Motor neuron (in vitro differentiated cells): ENCODE results near the gene MCCC1. TPM values are rescaled to one million over a fixed set of nuclear protein-coding genes. Genes with fewer than 3 reads are reported as not detected.

ENCODE experiments used
- ATAC-seq, 8 experiments: fragments of 200-7000 bp; cut with Tn5 transposase; replicated peaks in 6 of 8; 2 replicates each; pipeline ENCODE4 v1.8.0; 2021; ENCODE audit warnings: mild to moderate bottlenecking in 8 of 8, moderate library complexity in 8 of 8
- H3K27ac ChIP-seq, 2 donors: fragments of 250-450 bp; sonication (Bioruptor Pico); 2 replicates each; pipeline ENCODE4 v1.9.0; 2021; ENCODE audit warnings: antibody characterized with exemption in 2 of 2, mild to moderate bottlenecking in 2 of 2, moderate library complexity in 1 of 2
- H3K4me1 ChIP-seq, 2 donors: fragments of 250-450 bp; sonication (Bioruptor Pico); replicated peaks in 1 of 2; 2 replicates each; pipeline ENCODE4 v1.6.1; 2021; ENCODE audit warnings: antibody characterized with exemption in 2 of 2, mild to moderate bottlenecking in 2 of 2, moderate library complexity in 1 of 2
- H3K4me3 ChIP-seq, 5 donors: fragments of 250-450 bp; sonication (Bioruptor Pico); 2 replicates each; pipeline ENCODE4 v1.9.0; 2021; ENCODE audit warnings: antibody characterized with exemption in 5 of 5, mild to moderate bottlenecking in 5 of 5, moderate library complexity in 4 of 5
- WGBS, 10 experiments: fragments of 450-650 bp; shearing (Covaris generic); methylation state at CpG; one replicate each; pipeline ENCODE4 v1.0.0; 2022; 5-methylcytosine and 5-hydroxymethylcytosine counted together
- in situ Hi-C, 9 experiments: fragments of 400-800 bp; cut with MboI; loops; one replicate each; pipeline ENCODE4 v1.15.0; 2021; ENCODE audit warnings: low sequenced_read_pairs in 9 of 9, low pct_unique_long_range_greater_than_20kb in 2 of 9; ENCODE audit not compliant: unreplicated experiment in 9 of 9
- total RNA-seq, 8 experiments: library from RNA; unstranded; fragments of 300-600 nt; gene quantifications; 2 replicates each; pipeline versions ENCODE4 v1.2.3 to v1.2.4, GENCODE V29; 2022

Gene MCCC1
- total RNA-seq, 8 experiments from 2014 or later: 10.6 to 39.9 (median 16.6) TPM

- Histone ChIP-seq H3K27ac (peak overlapping the region in 1 of 2 donors; percentile 36), H3K4me3 (peak overlapping the region; percentile 61 to 95 (median 75)), H3K4me1 (peaks cover 5% of the 10 kb centered on the region in 2 donors)
- in situ Hi-C loops: loop anchor here in 2 of 9 experiments (25.0 kb wide), 1 partner anchor 287 kb away; no protein-coding TSS in a partner anchor
- WGBS, 10 experiments: 0 to 13% (median 0%) methylated on average over 1 of the region's 1 CpG; no CpG with 5 or more reads in 5 of the 10 experiments
- no peak for ATAC-seq
These were observed 525 bp upstream of the MCCC1 start for GRCh38 chr3:183099838-183100204.

DNA sequence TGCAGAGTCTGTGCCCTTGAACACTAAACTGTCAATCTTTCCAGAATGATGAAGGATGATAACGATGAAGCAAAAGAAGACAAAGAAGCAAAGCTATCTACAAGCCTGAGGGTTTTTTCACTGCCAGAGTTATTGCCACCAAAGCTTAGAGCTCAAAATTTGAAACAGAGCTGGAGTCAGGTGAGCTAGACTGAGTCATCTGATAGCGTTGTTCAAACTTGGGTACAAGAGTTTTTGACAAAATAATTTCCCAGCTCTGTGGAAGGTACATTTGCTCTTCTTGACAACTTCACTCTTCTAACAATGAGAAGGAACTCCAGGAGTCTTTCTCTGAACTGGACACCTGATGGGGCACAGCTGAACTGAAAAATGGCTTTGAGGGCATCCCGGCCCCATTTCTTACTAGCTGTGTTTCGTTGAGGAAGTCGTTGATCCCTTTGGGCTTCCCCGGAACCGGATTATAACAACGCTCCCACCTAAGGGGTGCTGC is 715 bp downstream of the MCCC1 start:
- in situ Hi-C loops: no loop called here
- Histone ChIP-seq H3K4me1 (peaks cover 5% of the 10 kb centered on the region in 2 donors), H3K27ac (peak overlapping the region; percentile 33 to 66), H3K4me3 (peak overlapping the region; percentile 61 to 95 (median 75))
- no peak for ATAC-seq
- 0 to 37% (median 7%) methylated on average over 1 to 8 of the region's 8 CpGs; no CpG with 5 or more reads in 2 of the 10 experiments for WGBS, 10 experiments

- no peak for ATAC-seq
- Histone ChIP-seq H3K4me3 (no peak overlapping the region), H3K4me1 (peaks cover 5% of the 10 kb centered on the region in 2 donors), H3K27ac (no peak overlapping the region)
- WGBS, 10 experiments: 84 to 100% (median 100%) methylated on average over 1 to 3 of the region's 4 CpGs; no CpG with 5 or more reads in 2 of the 10 experiments
- in situ Hi-C loops: no loop called here
These were observed 4.6 kb downstream of the MCCC1 start for GRCh38 chr3:183094711-183095110.

- ATAC-seq: no peak
- Histone ChIP-seq H3K27ac (no peak overlapping the region), H3K4me1 (no peaks in the 10 kb centered on the region), H3K4me3 (no peak overlapping the region)
- in situ Hi-C loops: no loop called here
- 91 to 100% (median 94%) methylated on average over 4 to 8 of the region's 8 CpGs; no CpG with 5 or more reads in 1 of the 10 experiments for WGBS, 10 experiments
These were observed 7.0 kb downstream of the MCCC1 start for GRCh38 chr3:183092256-183092655.

DNA sequence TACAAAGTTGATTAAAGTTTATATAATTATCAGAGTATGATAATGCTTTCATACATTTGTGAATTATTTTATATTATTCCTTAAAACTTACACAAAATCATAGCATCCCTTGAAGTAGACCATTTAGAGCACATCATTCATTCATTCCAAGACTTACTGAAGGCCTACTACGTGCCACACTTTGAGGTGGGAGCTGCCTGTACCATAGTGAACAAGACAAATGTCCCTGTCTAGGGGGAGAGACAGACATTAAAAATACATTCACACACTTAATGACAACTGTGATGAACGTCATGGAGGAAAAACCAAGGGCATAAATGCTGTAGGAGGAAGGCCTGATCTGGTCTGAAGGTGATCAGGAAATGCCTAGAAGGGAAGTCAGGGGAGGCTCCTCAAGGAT is 12.1 kb downstream of the MCCC1 start:
- H3K4me3 ChIP-seq: no peak overlapping the region
- in situ Hi-C loops: no loop called here
- no peak overlapping the region for H3K27ac ChIP-seq
- WGBS, 10 experiments: 57 to 92% (median 84%) methylated on average over 1 to 2 of the region's 2 CpGs; no CpG with 5 or more reads in 1 of the 10 experiments
- no peaks in the 10 kb centered on the region for H3K4me1 ChIP-seq
- no peak for ATAC-seq

DNA sequence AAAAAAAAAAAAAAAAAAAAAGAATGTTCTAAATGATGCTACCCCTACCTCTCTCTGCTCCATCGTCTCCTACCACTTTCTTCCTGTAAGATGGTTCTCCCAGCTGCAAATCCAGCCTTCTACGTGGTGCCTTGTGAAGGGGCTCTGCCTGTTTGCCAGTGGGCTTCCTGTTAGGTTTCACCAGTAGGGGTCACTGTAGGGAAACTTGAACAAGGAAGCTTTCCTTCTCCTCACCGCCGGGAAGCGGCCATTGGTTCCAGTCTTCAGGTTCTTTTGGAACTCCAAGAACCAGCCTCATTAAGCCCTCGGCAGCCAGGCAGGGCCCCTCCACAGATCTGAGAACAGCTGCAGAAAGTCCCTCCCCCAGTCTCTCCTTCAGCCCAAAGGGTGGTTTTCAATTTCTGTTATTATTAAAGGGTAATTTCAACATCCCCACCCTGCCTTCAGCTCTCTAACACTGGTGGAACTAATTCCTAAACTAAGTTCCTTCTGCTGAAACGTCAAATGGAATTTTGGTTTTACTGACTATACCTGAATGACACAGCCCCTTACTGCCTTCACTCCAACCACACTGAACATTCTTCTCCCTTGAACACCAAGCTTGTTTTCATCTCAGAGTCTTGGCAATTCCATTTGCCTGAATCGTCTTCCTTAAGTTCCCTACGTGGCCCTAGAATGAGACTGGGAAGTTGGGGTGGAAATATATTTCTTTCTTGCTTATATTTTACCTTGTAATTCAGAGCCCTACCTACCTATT is 13.5 kb downstream of the MCCC1 start:
- no peak for ATAC-seq
- Histone ChIP-seq H3K4me3 (no peak overlapping the region), H3K27ac (no peak overlapping the region), H3K4me1 (no peaks in the 10 kb centered on the region)
- in situ Hi-C loops: no loop called here
- 50 to 100% (median 83%) methylated on average over 1 to 9 of the region's 9 CpGs; no CpG with 5 or more reads in 2 of the 10 experiments for WGBS, 10 experiments

- ATAC-seq: no peak
- Histone ChIP-seq H3K4me3 (no peak overlapping the region), H3K27ac (no peak overlapping the region), H3K4me1 (no peaks in the 10 kb centered on the region)
- in situ Hi-C loops: no loop called here
- 74 to 100% (median 98%) methylated on average over 1 to 9 of the region's 9 CpGs; no CpG with 5 or more reads in 2 of the 10 experiments for WGBS, 10 experiments
These were observed 16.9 kb downstream of the MCCC1 start for GRCh38 chr3:183082355-183082915.

- ATAC-seq: no peak
- H3K4me1 ChIP-seq: no peaks in the 10 kb centered on the region
- H3K4me3 ChIP-seq: no peak overlapping the region
- 70 to 100% (median 100%) methylated on average over 1 to 6 of the region's 6 CpGs; no CpG with 5 or more reads in 1 of the 10 experiments for WGBS, 10 experiments
- H3K27ac ChIP-seq: no peak overlapping the region
- in situ Hi-C loops: no loop called here
These were observed 17.7 kb downstream of the MCCC1 start for GRCh38 chr3:183081459-183082183.

DNA sequence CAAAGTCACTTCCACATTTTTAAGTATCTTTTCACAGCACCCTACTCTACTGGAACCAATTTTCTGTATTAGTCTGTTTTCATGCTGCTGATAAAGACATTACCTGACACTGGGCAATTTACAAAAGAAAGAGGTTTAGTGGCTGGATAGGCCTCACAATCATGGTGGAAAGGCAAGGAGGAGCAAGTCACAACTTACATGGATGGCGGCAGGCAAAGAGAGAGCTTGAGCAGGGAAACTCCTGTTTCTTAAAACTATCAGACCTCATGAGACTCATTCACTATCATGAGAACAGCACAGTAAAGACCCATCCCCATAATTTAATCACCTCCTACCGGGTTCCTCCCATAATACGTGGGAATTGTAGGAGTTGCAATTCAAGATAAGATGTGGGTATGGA is 18.7 kb downstream of the MCCC1 start:
- 78 to 100% (median 98%) methylated on average over 2 to 3 of the region's 3 CpGs; no CpG with 5 or more reads in 4 of the 10 experiments for WGBS, 10 experiments
- no peaks in the 10 kb centered on the region for H3K4me1 ChIP-seq
- in situ Hi-C loops: no loop called here
- ATAC-seq: no peak
- H3K27ac ChIP-seq: no peak overlapping the region
- no peak overlapping the region for H3K4me3 ChIP-seq

DNA sequence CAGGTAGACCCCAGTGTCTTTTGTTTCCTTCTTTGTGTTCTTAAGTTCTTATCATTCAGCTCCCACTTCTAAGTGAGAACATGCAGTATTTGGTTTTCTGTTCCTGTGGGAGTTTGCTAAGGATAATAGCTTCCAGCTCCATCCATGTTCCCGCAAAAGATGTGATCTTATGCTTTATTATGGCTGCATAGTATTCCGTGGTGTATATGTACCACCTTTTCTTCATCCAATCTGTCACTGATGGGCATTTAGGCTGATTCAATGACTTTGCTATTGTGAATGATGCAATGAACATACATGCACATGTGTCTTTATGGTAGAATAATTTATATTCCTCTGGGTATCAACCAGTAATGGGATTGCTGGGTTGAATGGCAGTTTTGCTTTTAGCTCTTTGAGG is 24.4 kb downstream of the MCCC1 start:
- Histone ChIP-seq H3K4me1 (no peaks in the 10 kb centered on the region), H3K27ac (no peak overlapping the region), H3K4me3 (no peak overlapping the region)
- 71 to 100% (median 100%) methylated on average over 1 to 2 of the region's 2 CpGs; no CpG with 5 or more reads in 2 of the 10 experiments for WGBS, 10 experiments
- ATAC-seq: no peak
- in situ Hi-C loops: no loop called here

DNA sequence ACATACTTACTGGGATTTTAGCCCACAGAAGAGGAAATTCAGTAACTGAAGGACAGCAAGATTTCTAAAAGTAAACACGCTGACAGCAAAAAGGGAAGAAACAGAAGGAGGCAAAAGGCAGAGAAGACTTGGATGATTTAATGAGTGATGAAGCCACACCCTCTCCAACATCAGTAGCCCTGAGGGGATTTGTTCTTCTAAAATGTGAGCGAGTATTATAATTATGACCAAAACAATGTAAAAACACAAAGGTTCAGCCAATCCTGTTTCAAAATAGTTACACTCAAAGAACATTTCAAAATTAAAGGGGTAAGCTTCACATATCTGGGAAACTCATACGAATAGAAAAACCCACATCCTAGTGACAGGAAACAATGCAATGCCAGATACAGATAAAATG is 25.0 kb downstream of the MCCC1 start:
- in situ Hi-C loops: no loop called here
- WGBS, 10 experiments: 52 to 98% (median 86%) methylated on average over 1 to 3 of the region's 3 CpGs

GRCh38 chr3:183073839-183074238 is 25.5 kb downstream of the MCCC1 start:
- Histone ChIP-seq H3K27ac (peak overlapping the region in 1 of 2 donors; percentile 19), H3K4me1 (no peaks in the 10 kb centered on the region), H3K4me3 (no peak overlapping the region)
- peak in 2 of 8 experiments; percentile 62 to 69 for ATAC-seq
- in situ Hi-C loops: no loop called here
- WGBS, 10 experiments: 44 to 100% (median 82%) methylated on average over 1 to 5 of the region's 5 CpGs; no CpG with 5 or more reads in 1 of the 10 experiments

More for the DNA sequence above, 25.0 kb downstream of the MCCC1 start:
- Histone ChIP-seq H3K4me1 (no peaks in the 10 kb centered on the region), H3K27ac (peak overlapping the region in 1 of 2 donors; percentile 19), H3K4me3 (no peak overlapping the region)
- peak in 3 of 8 experiments; percentile 38 to 92 (median 79) for ATAC-seq

DNA sequence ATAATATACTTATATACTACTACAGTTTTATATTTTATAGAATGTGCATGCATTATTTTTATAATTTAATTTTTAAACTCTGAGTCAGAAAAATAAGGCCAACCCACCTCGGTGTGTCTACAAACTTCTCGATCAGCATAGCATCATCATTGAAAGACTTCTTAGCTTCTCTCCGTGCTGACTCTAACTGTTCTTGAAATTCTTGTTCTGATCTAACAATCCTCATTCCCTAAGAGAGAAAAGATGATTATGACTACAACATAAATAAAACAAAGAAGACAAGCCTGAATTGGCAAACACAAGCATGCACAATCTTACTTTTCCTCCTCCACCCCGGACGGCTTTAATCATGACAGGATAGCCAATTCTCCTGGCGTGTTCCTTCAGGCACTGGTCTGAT is 28.4 kb downstream of the MCCC1 start:
- ATAC-seq: no peak
- Histone ChIP-seq H3K4me3 (no peak overlapping the region), H3K27ac (no peak overlapping the region), H3K4me1 (no peaks in the 10 kb centered on the region)
- 87 to 100% (median 96%) methylated on average over 1 to 6 of the region's 6 CpGs; no CpG with 5 or more reads in 1 of the 10 experiments for WGBS, 10 experiments
- in situ Hi-C loops: no loop called here
